Measurements from ENCODE around the gene KLHL1. TPM values are rescaled to one million over a fixed set of nuclear protein-coding genes. Genes with fewer than 3 reads are reported as not detected.

KLHL1 gene
- total RNA-seq, 4 donors from 2014 or later, result not detected

DNA sequence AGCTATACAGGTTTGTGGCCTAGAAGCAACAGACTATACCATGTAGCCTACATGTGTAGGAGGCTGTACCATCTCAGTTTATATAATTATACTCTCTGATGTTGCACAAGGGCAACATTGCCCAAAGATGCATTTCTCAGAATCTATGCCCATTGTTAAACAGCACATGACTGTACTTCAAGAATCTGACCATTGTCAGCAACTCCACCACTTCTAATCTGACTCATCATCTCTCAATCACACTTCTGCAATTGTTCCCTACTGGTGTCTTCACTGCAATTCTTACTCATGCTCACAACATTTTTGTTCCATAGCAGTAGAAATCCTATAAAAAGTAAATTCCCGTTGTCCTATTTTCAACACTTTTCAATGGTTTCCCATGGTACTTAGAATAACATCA, 64.6 kb downstream of the KLHL1 start:
- 67 to 88% methylated on average over 1 of the region's 1 CpG for WGBS, 2 donors
- Histone ChIP-seq H3K27me3 (no peaks in the 10 kb centered on the region), H3K27ac (no peak overlapping the region), H3K36me3 (no peaks in the 10 kb centered on the region), H3K9me3 (peaks cover 0 to 7% (median 0%) of the 10 kb centered on the region in 3 donors), H3K4me3 (no peak overlapping the region), H3K4me1 (no peaks in the 10 kb centered on the region)
- no peak for DNase-seq
- intact Hi-C loops (cut with DNase I), result no loop called here
- TF ChIP-seq, protein P1, sequence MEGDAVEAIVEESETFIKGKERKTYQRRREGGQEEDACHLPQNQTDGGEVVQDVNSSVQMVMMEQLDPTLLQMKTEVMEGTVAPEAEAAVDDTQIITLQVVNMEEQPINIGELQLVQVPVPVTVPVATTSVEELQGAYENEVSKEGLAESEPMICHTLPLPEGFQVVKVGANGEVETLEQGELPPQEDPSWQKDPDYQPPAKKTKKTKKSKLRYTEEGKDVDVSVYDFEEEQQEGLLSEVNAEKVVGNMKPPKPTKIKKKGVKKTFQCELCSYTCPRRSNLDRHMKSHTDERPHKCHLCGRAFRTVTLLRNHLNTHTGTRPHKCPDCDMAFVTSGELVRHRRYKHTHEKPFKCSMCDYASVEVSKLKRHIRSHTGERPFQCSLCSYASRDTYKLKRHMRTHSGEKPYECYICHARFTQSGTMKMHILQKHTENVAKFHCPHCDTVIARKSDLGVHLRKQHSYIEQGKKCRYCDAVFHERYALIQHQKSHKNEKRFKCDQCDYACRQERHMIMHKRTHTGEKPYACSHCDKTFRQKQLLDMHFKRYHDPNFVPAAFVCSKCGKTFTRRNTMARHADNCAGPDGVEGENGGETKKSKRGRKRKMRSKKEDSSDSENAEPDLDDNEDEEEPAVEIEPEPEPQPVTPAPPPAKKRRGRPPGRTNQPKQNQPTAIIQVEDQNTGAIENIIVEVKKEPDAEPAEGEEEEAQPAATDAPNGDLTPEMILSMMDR (IDR thresholded peaks at IDR 0.05), result no peak
- no peak for TF ChIP-seq POLR2A (IDR thresholded peaks at IDR 0.05)

DNA sequence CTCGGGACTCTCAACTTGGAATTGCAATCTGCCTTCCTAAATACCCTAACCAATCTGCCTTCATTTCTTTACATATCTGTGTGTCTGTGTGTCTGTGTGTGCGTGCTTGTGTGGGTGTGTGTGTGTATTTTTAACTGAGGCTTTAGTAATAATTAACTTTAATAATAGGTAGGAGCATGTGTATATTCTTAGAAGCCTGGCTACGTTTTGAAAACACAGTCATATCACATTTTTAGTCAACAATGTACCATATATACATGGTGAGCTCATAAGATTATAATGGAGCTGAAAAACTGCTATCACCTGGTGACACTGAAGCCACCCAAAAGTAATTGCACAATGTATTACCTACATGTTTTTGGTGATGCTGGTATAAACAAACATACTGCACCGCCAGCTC, 66.1 kb downstream of the KLHL1 start:
- Histone ChIP-seq H3K36me3 (no peaks in the 10 kb centered on the region), H3K27ac (no peak overlapping the region), H3K9me3 (peaks cover 0 to 7% (median 0%) of the 10 kb centered on the region in 3 donors), H3K4me1 (no peaks in the 10 kb centered on the region), H3K4me3 (no peak overlapping the region), H3K27me3 (no peaks in the 10 kb centered on the region)
- WGBS, 2 donors, result 66% methylated on average over 4 of the region's 4 CpGs
- intact Hi-C loops (cut with DNase I), result no loop called here
- DNase-seq, result no peak
- TF ChIP-seq, protein P1 (IDR thresholded peaks at IDR 0.05), result no peak
- no peak for TF ChIP-seq POLR2A (IDR thresholded peaks at IDR 0.05)

DNA sequence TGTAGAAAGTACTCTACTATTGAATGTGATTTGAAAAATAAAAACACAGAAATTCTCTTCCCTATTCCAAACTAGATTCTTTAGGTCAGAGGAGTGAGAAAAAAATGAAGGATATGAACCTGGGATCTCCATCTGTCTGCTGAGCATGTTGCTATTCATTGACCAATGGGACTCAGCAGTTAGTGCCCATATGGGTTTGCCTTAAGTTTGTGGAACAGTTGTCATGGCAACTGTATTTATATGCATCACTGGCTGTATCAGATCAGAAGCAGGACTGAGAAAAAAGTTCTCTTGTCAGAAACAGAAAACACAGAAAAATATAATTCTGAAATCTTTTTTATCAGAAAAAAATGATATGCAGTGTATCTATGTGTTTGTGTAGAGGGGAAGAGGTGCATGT, 74.0 kb downstream of the KLHL1 start:
- no peaks in the 10 kb centered on the region for H3K4me1 ChIP-seq
- H3K4me3 ChIP-seq, result no peak overlapping the region
- no peaks in the 10 kb centered on the region for H3K36me3 ChIP-seq
- TF ChIP-seq POLR2A (IDR thresholded peaks at IDR 0.05), result no peak
- TF ChIP-seq, protein P1 (IDR thresholded peaks at IDR 0.05), result no peak
- no peaks in the 10 kb centered on the region for H3K27me3 ChIP-seq
- no peak overlapping the region for H3K27ac ChIP-seq
- DNase-seq, result no peak
- peaks cover 0 to 4% (median 0%) of the 10 kb centered on the region in 3 donors for H3K9me3 ChIP-seq
- intact Hi-C loops (cut with DNase I), result no loop called here

DNA sequence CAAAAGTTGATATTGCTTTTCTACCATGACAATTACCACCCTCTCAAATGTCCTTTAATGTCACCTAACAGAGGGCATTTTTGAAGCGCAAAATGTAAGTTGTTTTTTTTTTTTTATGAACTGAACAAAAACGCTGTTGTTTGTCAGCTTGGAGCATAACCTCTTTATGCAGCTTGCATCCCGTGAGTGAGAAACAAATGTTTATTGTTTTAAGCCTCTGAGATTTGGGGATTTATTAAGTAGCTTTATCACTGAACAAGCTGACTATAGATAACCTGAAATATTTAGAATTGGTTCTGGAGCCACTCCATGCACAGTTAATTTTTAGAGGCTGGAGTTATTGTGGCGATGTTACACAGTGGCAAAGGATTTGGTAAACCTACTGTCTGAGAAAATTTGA, 80.7 kb downstream of the KLHL1 start:
- WGBS, 2 donors, result 46 to 50% methylated on average over 4 of the region's 4 CpGs
- no peaks in the 10 kb centered on the region for H3K36me3 ChIP-seq
- H3K4me1 ChIP-seq, result no peaks in the 10 kb centered on the region
- intact Hi-C loops (cut with DNase I), result no loop called here
- H3K27ac ChIP-seq, result no peak overlapping the region
- no peak overlapping the region for H3K4me3 ChIP-seq
- no peaks in the 10 kb centered on the region for H3K27me3 ChIP-seq
- DNase-seq, result no peak
- TF ChIP-seq, protein P1 (IDR thresholded peaks at IDR 0.05), result no peak
- no peak for TF ChIP-seq POLR2A (IDR thresholded peaks at IDR 0.05)
- no peaks in the 10 kb centered on the region for H3K9me3 ChIP-seq

DNA sequence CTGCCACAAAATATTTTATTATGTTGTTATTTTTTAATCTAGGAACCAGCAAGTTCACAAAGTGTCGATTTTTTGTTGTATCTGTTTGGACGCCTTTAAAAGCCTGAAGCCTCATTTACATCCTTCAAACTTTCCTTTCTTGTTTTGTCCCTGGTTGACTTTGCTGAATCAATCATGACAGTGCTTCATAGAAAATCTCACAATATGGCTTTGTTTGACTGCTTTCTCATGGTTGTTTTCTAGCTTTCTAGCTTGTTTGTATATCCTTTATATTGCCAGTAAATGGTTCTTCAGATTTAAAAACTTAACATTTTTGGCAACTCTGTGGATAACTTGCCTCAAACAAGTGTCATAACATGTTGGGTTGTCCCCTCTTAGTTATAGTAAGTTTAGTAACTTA, 84.7 kb downstream of the KLHL1 start:
- 72 to 73% methylated on average over 2 of the region's 2 CpGs for WGBS, 2 donors
- H3K9me3 ChIP-seq, result no peaks in the 10 kb centered on the region
- no peak overlapping the region for H3K27ac ChIP-seq
- intact Hi-C loops (cut with DNase I), result no loop called here
- TF ChIP-seq POLR2A (IDR thresholded peaks at IDR 0.05), result no peak
- TF ChIP-seq, protein P1 (IDR thresholded peaks at IDR 0.05), result no peak
- DNase-seq, result no peak
- no peaks in the 10 kb centered on the region for H3K27me3 ChIP-seq
- no peaks in the 10 kb centered on the region for H3K4me1 ChIP-seq
- no peak overlapping the region for H3K4me3 ChIP-seq
- H3K36me3 ChIP-seq, result no peaks in the 10 kb centered on the region
